GM19463 (cell line): ENCODE measurements around the gene AMPD1.

Experiments
- ATAC-seq: cut with Tn5 transposase; IDR thresholded peaks from one replicate; pipeline ENCODE4 v1.9.1; 2021; ENCODE audit warnings: mild to moderate bottlenecking, moderate library complexity; ENCODE audit not compliant: unreplicated experiment

Gene AMPD1

GRCh38 chr1:114700036-114700600, 4.8 kb upstream of the AMPD1 start:
- no peak for ATAC-seq

GRCh38 chr1:114696810-114697209, 1.5 kb upstream of the AMPD1 start:
- no peak for ATAC-seq

- no peak for ATAC-seq
Observed at GRCh38 chr1:114694540-114695310, 621 bp downstream of the AMPD1 start.

- ATAC-seq, result no peak
Observed at GRCh38 chr1:114692947-114693346, 2.4 kb downstream of the AMPD1 start.

- ATAC-seq, result no peak
Observed at GRCh38 chr1:114691061-114691460, 4.3 kb downstream of the AMPD1 start.

GRCh38 chr1:114690148-114690547, 5.2 kb downstream of the AMPD1 start:
- ATAC-seq, result no peak

- no peak for ATAC-seq
Observed at GRCh38 chr1:114688526-114688925, 6.8 kb downstream of the AMPD1 start.

GRCh38 chr1:114685851-114686250, 9.5 kb downstream of the AMPD1 start:
- ATAC-seq, result no peak

GRCh38 chr1:114677691-114678090, 17.7 kb downstream of the AMPD1 start:
- no peak for ATAC-seq

GRCh38 chr1:114676115-114676514, 19.2 kb downstream of the AMPD1 start:
- ATAC-seq, result no peak

- ATAC-seq, result no peak
Observed at GRCh38 chr1:114671939-114672275, 23.4 kb downstream of the AMPD1 start.

GRCh38 chr1:114671011-114671938, 24.1 kb downstream of the AMPD1 start:
- no peak for ATAC-seq

- peak; percentile 99 for ATAC-seq
Observed at GRCh38 chr1:114670083-114671010, 25.0 kb downstream of the AMPD1 start.

- ATAC-seq, result peak; percentile 57
Observed at GRCh38 chr1:114669562-114670082, 25.7 kb downstream of the AMPD1 start, which contains the start of gene DENND2C. DENND2C (minus strand) TSS chr1:114670049; CDS start chr1:114625984, 44,065 bp downstream.

GRCh38 chr1:114668784-114669561, 26.4 kb downstream of the AMPD1 start:
- no peak for ATAC-seq

- no peak for ATAC-seq
Observed at GRCh38 chr1:114668373-114668772, 27.0 kb downstream of the AMPD1 start.

GRCh38 chr1:114666954-114667353, 28.4 kb downstream of the AMPD1 start:
- no peak for ATAC-seq

- no peak for ATAC-seq
Observed at GRCh38 chr1:114660238-114660637, 35.1 kb downstream of the AMPD1 start.

GRCh38 chr1:114651893-114652292, 43.5 kb downstream of the AMPD1 start:
- ATAC-seq, result no peak
